Activated CD4-positive, alpha-beta memory T cell treated with anti-CD3 and anti-CD28 coated beads for 36 hours (primary cell): Measurements from ENCODE around the gene ELMO3. TPM values are rescaled to one million over a fixed set of nuclear protein-coding genes. Genes with fewer than 3 reads are reported as not detected.

ENCODE experiments used
- CTCF ChIA-PET: fragments of 350-600 bp; sonication (Branson Sonifier 250); formaldehyde crosslinking; loops from one replicate; lab custom pipeline; 2021; ENCODE audit warnings: antibody characterized with exemption, inconsistent platforms; lab: Charles Lee
- POLR2A ChIA-PET: fragments of 350-600 bp; sonication (Branson Sonifier 250); formaldehyde crosslinking; loops from one replicate; lab custom pipeline; 2021; ENCODE audit warnings: antibody characterized with exemption; lab: Charles Lee
- DNase-seq: peaks from one replicate; pipeline ENCODE4 v3.0.0-alpha.2; 2020
- H3K27ac Mint-ChIP-seq: one replicate; pipeline ENCODE4 v1.8.0; 2021; ENCODE audit warnings: mixed read lengths
- H3K27me3 Mint-ChIP-seq: one replicate; pipeline ENCODE4 v1.8.0; 2021; ENCODE audit warnings: mixed read lengths
- H3K36me3 Mint-ChIP-seq: one replicate; pipeline ENCODE4 v1.8.0; 2021; ENCODE audit warnings: mixed read lengths
- H3K4me1 Mint-ChIP-seq: one replicate; pipeline ENCODE4 v1.8.0; 2021; ENCODE audit warnings: low read depth, mixed read lengths
- H3K4me3 Mint-ChIP-seq: one replicate; pipeline ENCODE4 v1.8.0; 2021; ENCODE audit warnings: mild to moderate bottlenecking, mixed read lengths
- H3K9me3 Mint-ChIP-seq: one replicate; pipeline ENCODE4 v1.8.0; 2021; ENCODE audit warnings: mixed read lengths
- intact Hi-C: fragments of 100-400 bp; cut with micrococcal nuclease; formaldehyde crosslinking; loops from one replicate; pipeline ENCODE4 v1.15.1; 2023
- total RNA-seq, 2 experiments: library from RNA; stranded (reverse); gene quantifications; one replicate each; pipeline ENCODE4 v1.2.3, GENCODE V29; 2021

ELMO3 gene
- total RNA-seq, 2 experiments from 2014 or later: 5.1 to 5.9 TPM

DNA sequence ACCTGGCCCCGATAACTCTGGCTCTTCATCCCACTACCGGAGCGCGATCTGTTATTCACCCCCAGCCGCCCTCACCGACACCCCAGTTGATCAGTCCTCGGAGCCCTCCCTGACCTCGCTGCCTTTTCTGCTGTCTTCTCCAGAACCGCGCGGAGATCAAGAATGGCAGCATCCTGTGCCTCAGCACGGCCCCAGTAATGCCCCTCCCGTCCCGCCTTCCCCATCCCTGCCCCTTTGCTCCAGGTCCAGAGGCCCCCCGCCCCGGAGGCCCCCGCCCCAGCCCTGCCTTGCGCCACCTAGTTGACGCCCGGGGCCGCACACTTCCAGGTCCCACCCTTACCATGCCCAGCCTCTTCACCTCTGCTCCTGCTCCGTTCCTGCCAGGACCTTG lies 872 bp downstream of the ELMO3 start:
- POLR2A ChIA-PET: no interaction called here

GRCh38 chr16:67200491-67200890 lies 1.6 kb downstream of the ELMO3 start:
- Mint-ChIP-seq H3K36me3 (peaks cover 21% of the 10 kb centered on the region), H3K27me3 (no peaks in the 10 kb centered on the region), H3K4me3 (no peak overlapping the region), H3K27ac (no peak overlapping the region), H3K4me1 (peaks cover 10% of the 10 kb centered on the region), H3K9me3 (no peaks in the 10 kb centered on the region)
- intact Hi-C loops: no loop called here
- POLR2A ChIA-PET: no interaction called here
- DNase-seq: no peak
- CTCF ChIA-PET: no interaction called here

More for the DNA sequence above, 872 bp downstream of the ELMO3 start:
- Mint-ChIP-seq H3K4me3 (no peak overlapping the region), H3K27me3 (no peaks in the 10 kb centered on the region), H3K4me1 (peaks cover 10% of the 10 kb centered on the region), H3K9me3 (no peaks in the 10 kb centered on the region), H3K27ac (no peak overlapping the region), H3K36me3 (peaks cover 21% of the 10 kb centered on the region)
- DNase-seq: no peak
- intact Hi-C loops: no loop called here
- CTCF ChIA-PET: interaction anchor here (1.5 kb wide), 1 partner anchor 234 kb away, joined by 3 read pairs; no protein-coding TSS in a partner anchor

DNA sequence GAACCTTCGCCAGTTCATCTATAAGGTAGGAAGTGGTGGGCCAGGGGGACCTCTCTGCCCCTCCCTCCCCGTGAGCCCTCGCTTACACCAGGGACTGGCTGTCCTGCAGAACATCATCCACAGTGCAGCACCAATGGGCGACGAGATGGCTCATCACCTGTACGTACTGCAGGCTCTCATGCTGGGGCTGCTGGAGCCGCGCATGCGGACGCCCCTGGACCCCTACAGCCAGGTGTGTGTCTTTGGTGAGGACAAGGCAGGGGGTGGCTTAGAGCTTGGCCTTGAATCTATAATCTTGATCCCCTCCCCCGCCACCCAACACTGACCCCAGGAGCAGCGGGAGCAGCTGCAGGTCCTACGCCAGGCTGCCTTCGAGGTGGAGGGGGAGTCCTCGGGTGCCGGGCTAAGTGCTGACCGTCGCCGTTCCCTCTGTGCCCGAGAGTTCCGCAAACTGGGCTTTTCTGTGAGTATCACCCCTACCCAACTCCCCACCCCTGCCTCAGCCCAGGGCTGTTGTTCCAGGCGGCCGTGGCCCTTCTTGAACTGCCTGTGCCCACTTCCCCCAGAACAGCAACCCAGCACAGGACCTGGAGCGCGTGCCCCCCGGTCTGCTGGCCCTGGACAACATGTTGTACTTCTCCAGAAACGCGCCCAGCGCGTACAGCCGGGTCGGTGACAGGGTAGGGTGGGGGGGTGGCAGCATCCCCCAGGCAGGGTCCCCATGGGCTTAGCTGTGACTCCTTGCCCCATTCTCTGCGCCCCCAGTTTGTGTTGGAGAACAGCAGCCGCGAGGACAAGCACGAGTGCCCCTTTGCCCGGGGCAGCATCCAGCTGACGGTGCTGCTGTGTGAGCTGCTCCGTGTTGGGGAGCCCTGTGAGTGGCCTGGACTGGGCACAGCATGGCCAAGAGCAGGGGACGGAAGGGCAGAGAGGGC lies 2.7 kb downstream of the ELMO3 start:
- H3K4me3 Mint-ChIP-seq: no peak overlapping the region
- DNase-seq: no peak
- ChIA-PET POLR2A (no interaction called here), CTCF (no interaction called here)
- H3K27ac Mint-ChIP-seq: no peak overlapping the region
- no peaks in the 10 kb centered on the region for H3K9me3 Mint-ChIP-seq
- intact Hi-C loops: no loop called here
- H3K27me3 Mint-ChIP-seq: no peaks in the 10 kb centered on the region
- peaks cover 9% of the 10 kb centered on the region for H3K36me3 Mint-ChIP-seq
- H3K4me1 Mint-ChIP-seq: peaks cover 2% of the 10 kb centered on the region

DNA sequence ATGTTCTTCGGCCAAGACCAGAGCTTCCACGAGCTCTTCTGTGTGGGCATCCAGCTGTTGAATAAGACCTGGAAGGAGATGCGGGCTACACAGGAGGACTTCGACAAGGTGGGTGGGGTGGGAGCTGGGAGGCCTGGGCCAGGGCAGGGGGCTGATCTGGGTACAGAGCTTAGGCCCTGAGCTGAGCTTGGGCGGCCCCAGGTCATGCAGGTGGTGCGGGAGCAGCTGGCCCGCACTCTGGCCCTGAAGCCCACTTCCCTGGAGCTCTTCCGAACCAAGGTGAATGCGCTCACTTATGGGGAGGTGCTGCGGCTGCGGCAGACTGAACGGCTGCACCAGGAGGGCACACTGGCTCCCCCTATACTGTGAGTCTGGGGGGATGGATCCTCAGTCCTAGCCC lies 3.5 kb downstream of the ELMO3 start:
- CTCF ChIA-PET: no interaction called here

DNA sequence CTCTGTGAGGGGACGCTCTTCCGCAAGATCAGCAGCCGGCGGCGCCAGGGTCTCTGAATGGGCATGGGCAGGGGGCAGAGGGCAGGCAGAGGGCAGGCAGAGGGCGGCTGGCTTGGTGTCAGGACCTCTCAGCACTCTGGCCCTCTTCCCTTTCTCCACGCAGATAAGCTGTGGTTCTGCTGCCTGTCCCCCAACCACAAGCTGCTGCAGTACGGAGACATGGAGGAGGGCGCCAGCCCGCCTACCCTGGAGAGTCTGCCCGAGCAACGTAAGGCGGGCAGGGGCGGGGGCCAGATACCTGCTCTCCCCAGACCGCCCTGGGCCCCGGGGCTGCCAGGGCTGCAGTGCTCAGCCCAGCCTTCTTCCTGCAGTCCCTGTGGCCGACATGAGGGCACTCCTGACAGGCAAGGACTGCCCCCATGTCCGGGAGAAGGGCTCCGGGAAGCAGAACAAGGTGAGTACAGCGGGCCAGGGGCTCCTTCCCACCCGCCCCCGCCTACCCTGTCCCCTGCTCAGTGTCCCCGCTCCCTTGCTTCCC lies 4.1 kb downstream of the ELMO3 start:
- Mint-ChIP-seq H3K4me1 (no peaks in the 10 kb centered on the region), H3K27ac (no peak overlapping the region), H3K9me3 (no peaks in the 10 kb centered on the region), H3K27me3 (no peaks in the 10 kb centered on the region), H3K36me3 (peaks cover 7% of the 10 kb centered on the region), H3K4me3 (no peak overlapping the region)
- no peak for DNase-seq
- ChIA-PET CTCF (no interaction called here), POLR2A (no interaction called here)
- intact Hi-C loops: no loop called here

More for the DNA sequence above, 3.5 kb downstream of the ELMO3 start:
- H3K27me3 Mint-ChIP-seq: no peaks in the 10 kb centered on the region
- no peaks in the 10 kb centered on the region for H3K9me3 Mint-ChIP-seq
- POLR2A ChIA-PET: no interaction called here
- DNase-seq: no peak
- no peak overlapping the region for H3K27ac Mint-ChIP-seq
- no peak overlapping the region for H3K4me3 Mint-ChIP-seq
- H3K4me1 Mint-ChIP-seq: no peaks in the 10 kb centered on the region
- H3K36me3 Mint-ChIP-seq: peaks cover 7% of the 10 kb centered on the region
- intact Hi-C loops: no loop called here

DNA sequence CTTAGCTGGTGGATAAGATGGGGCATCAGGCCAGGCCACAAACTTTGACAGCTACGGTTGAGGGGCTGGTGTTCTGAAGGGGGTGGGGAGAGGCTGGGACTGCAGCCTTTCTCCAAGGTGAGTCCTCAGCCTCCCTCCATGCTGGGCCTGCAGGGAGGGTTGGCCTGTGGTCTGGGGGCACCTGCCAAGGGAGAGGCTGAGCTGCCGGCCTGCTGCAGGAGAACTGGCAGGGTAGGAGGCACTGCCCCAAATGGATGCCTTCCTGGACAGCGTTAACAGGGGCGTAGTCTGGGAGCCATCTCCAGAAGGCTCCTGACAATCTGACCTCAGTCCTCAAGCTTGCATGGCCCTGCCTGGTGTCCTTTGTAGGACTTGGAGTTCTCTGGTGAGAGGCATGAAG lies 5.1 kb downstream of the ELMO3 start:
- intact Hi-C loops: no loop called here
- ChIA-PET POLR2A (no interaction called here), CTCF (interaction anchor here (0.6 to 1.2 kb wide), 3 partner anchors 49 to 270 kb away, joined by 3 to 4 read pairs (median 3); partner anchors contain the start of gene CIAO2B)
- DNase-seq: no peak
- H3K4me3 Mint-ChIP-seq: no peak overlapping the region
- no peaks in the 10 kb centered on the region for H3K9me3 Mint-ChIP-seq
- H3K27me3 Mint-ChIP-seq: no peaks in the 10 kb centered on the region
- no peaks in the 10 kb centered on the region for H3K4me1 Mint-ChIP-seq
- H3K27ac Mint-ChIP-seq: no peak overlapping the region
- H3K36me3 Mint-ChIP-seq: peaks cover 7% of the 10 kb centered on the region

DNA sequence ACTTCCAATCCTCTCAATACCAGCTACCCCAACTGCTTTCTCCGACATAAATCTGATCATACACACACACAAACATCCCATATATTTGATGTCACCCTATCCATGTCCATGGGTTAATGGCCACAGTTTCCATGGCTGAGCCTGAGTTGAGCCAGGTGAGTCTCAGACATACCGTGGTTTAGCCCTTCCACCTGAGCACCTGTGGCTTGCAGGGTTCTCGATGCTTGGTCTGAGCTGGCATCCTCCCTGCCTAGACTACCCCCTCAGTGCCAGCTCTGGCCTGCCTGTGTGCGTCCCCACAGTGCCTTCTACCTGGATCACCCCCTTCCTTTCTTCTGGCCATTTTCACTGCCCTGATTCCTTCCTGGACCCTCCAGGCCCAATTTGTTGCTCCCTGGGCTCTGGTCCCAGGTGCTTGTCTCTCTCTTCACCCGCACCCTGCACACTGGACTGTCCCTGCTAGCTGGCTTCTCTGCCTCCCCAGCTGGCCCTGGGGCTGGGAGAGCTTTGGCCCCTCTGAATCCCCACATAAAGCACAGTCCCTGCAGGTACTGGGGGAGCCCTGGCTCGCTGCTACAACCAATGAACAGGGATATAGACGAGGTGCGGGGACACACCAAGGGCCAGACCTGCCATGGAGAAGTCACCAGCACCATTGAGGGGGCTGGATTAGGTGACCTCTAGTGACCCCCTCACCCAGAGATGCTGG lies 7.4 kb downstream of the ELMO3 start:
- Mint-ChIP-seq H3K4me1 (no peaks in the 10 kb centered on the region), H3K4me3 (no peak overlapping the region), H3K9me3 (no peaks in the 10 kb centered on the region), H3K27me3 (no peaks in the 10 kb centered on the region), H3K27ac (peak overlapping the region; percentile 9), H3K36me3 (peaks cover 3% of the 10 kb centered on the region)
- intact Hi-C loops: no loop called here
- DNase-seq: no peak
- ChIA-PET POLR2A (interaction anchor here (0.8 to 1.6 kb wide), 2 partner anchors 8 to 27 kb away, joined by 3 to 4 read pairs; no protein-coding TSS in a partner anchor), CTCF (no interaction called here)

DNA sequence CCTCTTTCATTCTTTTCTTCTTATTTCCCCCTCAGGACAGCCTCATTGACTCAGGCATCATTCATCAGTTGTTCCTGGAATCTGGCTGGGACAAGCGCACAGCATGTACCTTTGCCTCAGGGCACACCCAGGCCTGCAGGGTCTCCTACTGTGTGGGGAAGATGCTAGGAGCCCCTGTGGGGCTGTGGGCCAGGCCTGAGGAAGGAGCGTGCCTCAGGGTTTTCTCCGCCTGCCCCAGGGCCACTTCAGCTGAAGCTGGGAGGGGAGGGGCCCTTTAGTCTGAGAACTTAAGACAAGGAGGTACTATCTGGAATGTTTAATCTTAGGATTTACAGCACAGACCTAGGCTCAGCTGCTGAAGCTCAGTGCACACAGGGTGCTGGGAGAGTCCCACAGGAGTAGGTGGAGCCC lies 7.9 kb downstream of the ELMO3 start:
- Mint-ChIP-seq H3K27me3 (no peaks in the 10 kb centered on the region), H3K4me1 (no peaks in the 10 kb centered on the region), H3K36me3 (no peaks in the 10 kb centered on the region), H3K27ac (peak overlapping the region; percentile 9), H3K9me3 (no peaks in the 10 kb centered on the region), H3K4me3 (no peak overlapping the region)
- POLR2A ChIA-PET: interaction anchor here (0.8 to 1.6 kb wide), 2 partner anchors 9 to 26 kb away, joined by 3 to 4 read pairs; no protein-coding TSS in a partner anchor
- CTCF ChIA-PET: no interaction called here
- intact Hi-C loops: no loop called here
- DNase-seq: no peak

- Mint-ChIP-seq H3K9me3 (no peaks in the 10 kb centered on the region), H3K27ac (no peak overlapping the region), H3K4me1 (no peaks in the 10 kb centered on the region), H3K27me3 (no peaks in the 10 kb centered on the region), H3K4me3 (no peak overlapping the region), H3K36me3 (no peaks in the 10 kb centered on the region)
- intact Hi-C loops: no loop called here
- CTCF ChIA-PET: interaction anchor here (0.8 to 2.0 kb wide), 2 partner anchors 9 to 52 kb away, joined by 3 to 6 read pairs; no protein-coding TSS in a partner anchor
- DNase-seq: no peak
- POLR2A ChIA-PET: interaction anchor here (1.6 to 2.5 kb wide), 2 partner anchors 9 to 19 kb away, joined by 4 to 8 read pairs; partner anchors contain the start of gene TMEM208
Observed at GRCh38 chr16:67207249-67208091, 8.5 kb downstream of the ELMO3 start.

DNA sequence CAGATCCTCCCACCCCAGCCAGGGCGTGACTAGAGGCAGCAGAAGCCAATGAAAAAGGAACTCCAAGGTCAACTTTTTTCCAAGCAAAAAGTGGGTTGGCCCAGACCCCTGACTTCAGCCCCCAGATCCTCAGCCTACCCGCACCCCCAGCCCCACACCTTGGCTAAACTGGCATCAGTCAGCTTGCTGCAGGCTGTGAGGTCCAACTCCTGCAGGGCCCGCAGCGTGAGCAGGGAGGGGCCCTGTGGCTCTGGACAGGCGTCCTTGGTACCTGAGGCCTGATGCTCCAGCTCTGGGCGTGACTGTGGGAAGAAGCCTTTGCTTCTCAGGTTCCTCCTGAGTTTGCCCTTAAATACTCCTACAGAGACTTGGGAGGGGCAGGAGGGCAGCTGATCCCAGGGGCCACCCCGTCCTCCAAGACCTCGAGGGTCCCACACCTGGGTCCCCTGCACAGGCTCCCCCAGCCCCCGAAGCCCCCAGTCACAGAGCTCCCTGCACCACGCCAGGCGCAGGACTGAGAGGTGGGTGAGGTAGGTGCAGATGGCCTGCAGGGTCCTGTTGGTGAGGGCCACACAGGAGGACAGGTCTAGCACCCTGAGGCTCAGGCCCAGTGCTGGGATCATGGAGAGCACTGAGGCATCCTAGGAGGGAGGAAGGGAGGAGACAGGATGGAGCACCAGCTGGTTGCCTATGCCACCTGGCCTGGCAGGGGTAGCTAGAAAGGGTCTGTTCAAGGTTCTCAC lies 9.4 kb downstream of the ELMO3 start:
- DNase-seq: no peak
- Mint-ChIP-seq H3K4me1 (no peaks in the 10 kb centered on the region), H3K4me3 (no peak overlapping the region), H3K36me3 (no peaks in the 10 kb centered on the region), H3K27ac (no peak overlapping the region), H3K9me3 (no peaks in the 10 kb centered on the region), H3K27me3 (no peaks in the 10 kb centered on the region)
- CTCF ChIA-PET: interaction anchor here (2.0 kb wide), 1 partner anchor 10 kb away, joined by 6 read pairs; no protein-coding TSS in a partner anchor
- intact Hi-C loops: no loop called here
- POLR2A ChIA-PET: interaction anchor here (2.5 kb wide), 1 partner anchor 18 kb away, joined by 8 read pairs; the partner anchor contains the start of gene TMEM208
